Measurements from ENCODE around the gene FAM98B.

- no peak for TF ChIP-seq CTCF (IDR thresholded peaks at IDR 0.05)
- TF ChIP-seq POLR2A (IDR thresholded peaks at IDR 0.05), result no peak
These were observed 12.8 kb upstream of the FAM98B start for GRCh38 chr15:38441130-38441519.
